Chondrocyte (in vitro differentiated cells): ENCODE data around the gene BICD1. TPM values are rescaled to one million over a fixed set of nuclear protein-coding genes. Genes with fewer than 3 reads are reported as not detected.

ENCODE experiments used
- DNase-seq: peaks from one replicate; pipeline ENCODE4 v3.0.0; 2021; ENCODE audit warnings: mixed read lengths, low spot score
- H3K27ac Mint-ChIP-seq: one replicate; pipeline ENCODE4 v1.8.0; 2021; ENCODE audit warnings: mild to moderate bottlenecking, moderate library complexity, mixed read lengths; ENCODE audit not compliant: unreplicated experiment
- H3K27me3 Mint-ChIP-seq: 2 replicates; pipeline ENCODE4 v1.8.0; 2021; ENCODE audit warnings: low read depth, mixed read lengths
- H3K36me3 Mint-ChIP-seq: 2 replicates; pipeline ENCODE4 v1.8.0; 2021; ENCODE audit warnings: low read depth, mixed read lengths
- H3K4me1 Mint-ChIP-seq: 2 replicates; pipeline ENCODE4 v1.8.0; 2021; ENCODE audit warnings: low read depth, mild to moderate bottlenecking, mixed read lengths
- H3K4me3 Mint-ChIP-seq: one replicate; pipeline ENCODE4 v1.8.0; 2021; ENCODE audit warnings: mild to moderate bottlenecking, moderate library complexity, mixed read lengths; ENCODE audit not compliant: unreplicated experiment
- H3K9me3 Mint-ChIP-seq: 2 replicates; pipeline ENCODE4 v1.8.0; 2021; ENCODE audit warnings: low read depth, mixed read lengths
- CTCF ChIP-seq: fragments of 200-600 bp; sonication (generic); IDR thresholded peaks from 2 replicates; pipeline ENCODE4 v1.5.0; 2021; ENCODE audit warnings: antibody characterized with exemption, mild to moderate bottlenecking, moderate library complexity
- total RNA-seq: library from RNA; stranded (reverse); gene quantifications from 3 replicates; pipeline ENCODE4 v1.2.1, GENCODE V29; 2021

The BICD1 gene
- total RNA-seq, 1 donor from 2014 or later, result 30.5 TPM

GRCh38 chr12:32322354-32322753 lies 215.7 kb downstream of the BICD1 start:
- H3K9me3 Mint-ChIP-seq, result no peaks in the 10 kb centered on the region
- H3K27ac Mint-ChIP-seq, result no peak overlapping the region
- DNase-seq, result no peak
- no peak for TF ChIP-seq CTCF
- H3K4me3 Mint-ChIP-seq, result no peak overlapping the region
- peaks cover 3% of the 10 kb centered on the region for H3K4me1 Mint-ChIP-seq
- no peaks in the 10 kb centered on the region for H3K27me3 Mint-ChIP-seq
- peaks cover 3% of the 10 kb centered on the region for H3K36me3 Mint-ChIP-seq

GRCh38 chr12:32331133-32331532 lies 224.5 kb downstream of the BICD1 start:
- H3K27me3 Mint-ChIP-seq, result no peaks in the 10 kb centered on the region
- H3K4me3 Mint-ChIP-seq, result no peak overlapping the region
- no peaks in the 10 kb centered on the region for H3K9me3 Mint-ChIP-seq
- no peak for TF ChIP-seq CTCF
- DNase-seq, result no peak
- peaks cover 8% of the 10 kb centered on the region for H3K4me1 Mint-ChIP-seq
- no peak overlapping the region for H3K27ac Mint-ChIP-seq
- peaks cover 15% of the 10 kb centered on the region for H3K36me3 Mint-ChIP-seq

- Mint-ChIP-seq H3K27me3 (no peaks in the 10 kb centered on the region), H3K4me1 (peaks cover 8% of the 10 kb centered on the region), H3K36me3 (peaks cover 15% of the 10 kb centered on the region), H3K9me3 (no peaks in the 10 kb centered on the region), H3K27ac (no peak overlapping the region), H3K4me3 (no peak overlapping the region)
- no peak for DNase-seq
- TF ChIP-seq CTCF, result no peak
Measured at GRCh38 chr12:32332446-32332845, 225.8 kb downstream of the BICD1 start.

- H3K27me3 Mint-ChIP-seq, result no peaks in the 10 kb centered on the region
- no peaks in the 10 kb centered on the region for H3K9me3 Mint-ChIP-seq
- no peak overlapping the region for H3K4me3 Mint-ChIP-seq
- DNase-seq, result no peak
- H3K27ac Mint-ChIP-seq, result no peak overlapping the region
- no peak for TF ChIP-seq CTCF
- H3K36me3 Mint-ChIP-seq, result peaks cover 8% of the 10 kb centered on the region
- peaks cover 8% of the 10 kb centered on the region for H3K4me1 Mint-ChIP-seq
Measured at GRCh38 chr12:32334371-32334777, 227.7 kb downstream of the BICD1 start.

- no peak overlapping the region for H3K4me3 Mint-ChIP-seq
- peaks cover 8% of the 10 kb centered on the region for H3K36me3 Mint-ChIP-seq
- H3K27ac Mint-ChIP-seq, result no peak overlapping the region
- no peak for DNase-seq
- H3K4me1 Mint-ChIP-seq, result peaks cover 8% of the 10 kb centered on the region
- TF ChIP-seq CTCF, result no peak
- no peaks in the 10 kb centered on the region for H3K27me3 Mint-ChIP-seq
- H3K9me3 Mint-ChIP-seq, result no peaks in the 10 kb centered on the region
Measured at GRCh38 chr12:32336261-32336660, 229.6 kb downstream of the BICD1 start.
